Renal pelvis (tissue), 4 donors: ENCODE data around the gene OLA1. TPM values are rescaled to one million over a fixed set of nuclear protein-coding genes. Genes with fewer than 3 reads are reported as not detected.

Source experiments
- DNase-seq: peaks from one replicate; pipeline ENCODE4 v3.0.0-alpha.2; 2013
- polyA plus RNA-seq, 3 donors: library from polyadenylated mRNA; unstranded; fragments of 120-200 nt; gene quantifications; one replicate each; pipeline ENCODE4 v1.2.1, GENCODE V29; 2013; ENCODE audit not compliant: insufficient read length in 3 of 3

The OLA1 gene
- polyA plus RNA-seq, 3 donors = 128 to 149 (median 147) TPM

GRCh38 chr2:174072069-174072468, 176.3 kb downstream of the OLA1 start:
- no peak for DNase-seq

- no peak for DNase-seq
Measured at GRCh38 chr2:174071321-174071720, 177.0 kb downstream of the OLA1 start.

DNA sequence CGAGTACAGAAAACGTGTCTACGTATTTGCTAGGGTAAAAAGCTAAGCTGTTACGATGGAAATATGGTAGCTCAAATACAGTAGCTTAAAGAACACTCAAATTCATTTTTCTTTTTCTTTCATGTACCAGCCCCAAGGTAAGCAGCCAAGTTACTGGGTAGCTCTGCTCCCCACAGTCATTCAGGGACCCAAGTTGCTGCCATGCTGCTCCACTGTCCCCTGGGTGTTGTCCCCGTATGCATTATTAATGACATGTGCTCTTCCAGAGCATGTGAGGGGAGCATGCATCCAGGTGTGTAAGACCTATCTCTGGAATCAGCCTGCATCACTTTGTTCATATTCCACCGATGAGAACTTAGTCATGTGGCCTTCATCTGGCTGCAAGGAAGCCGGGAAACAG, 178.1 kb downstream of the OLA1 start:
- no peak for DNase-seq

- no peak for DNase-seq
Measured at GRCh38 chr2:174067815-174068214, 180.5 kb downstream of the OLA1 start.

DNA sequence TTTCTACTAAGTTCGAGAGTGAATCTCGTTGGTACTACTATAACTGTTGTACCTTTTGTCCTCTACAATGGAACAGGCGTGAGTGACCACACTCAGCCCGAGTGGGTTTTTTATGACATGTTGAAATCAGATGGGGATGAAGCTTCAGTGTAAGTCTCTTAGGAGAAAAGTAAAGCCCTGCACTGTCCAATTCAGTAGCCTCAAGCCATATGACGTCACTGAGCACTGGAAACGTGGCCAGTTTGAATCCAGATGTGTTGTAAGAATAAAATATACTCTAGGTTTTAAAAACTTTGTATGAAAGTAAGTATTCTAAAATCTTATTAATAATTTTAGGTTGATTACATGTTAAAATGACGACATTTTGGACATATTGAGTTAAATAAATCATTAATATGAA, 181.5 kb downstream of the OLA1 start:
- no peak for DNase-seq

- no peak for DNase-seq
Measured at GRCh38 chr2:174063492-174064092, 184.7 kb downstream of the OLA1 start.

DNA sequence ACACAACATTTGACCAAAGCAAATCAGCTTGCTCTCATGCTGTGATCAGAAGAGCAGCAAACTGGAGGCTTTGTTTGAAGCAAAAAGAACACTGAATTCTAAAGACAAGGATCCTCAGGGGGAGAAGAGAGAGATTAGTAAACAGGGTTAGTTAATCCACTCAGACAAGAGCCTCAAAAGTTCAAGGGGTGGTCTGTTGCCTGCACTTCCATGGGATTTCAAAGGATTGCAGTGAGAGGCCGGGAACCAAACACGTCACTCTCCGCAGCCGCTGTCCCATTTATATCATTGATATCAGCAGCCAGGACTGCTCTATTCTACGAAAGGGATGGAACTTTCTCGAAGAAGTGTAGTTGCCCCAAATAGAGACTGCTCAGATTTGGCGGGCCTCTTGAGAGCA, 185.4 kb downstream of the OLA1 start:
- DNase-seq = no peak

GRCh38 chr2:174059884-174060244, 188.5 kb downstream of the OLA1 start:
- DNase-seq = no peak

- DNase-seq = no peak
Measured at GRCh38 chr2:174059178-174059883, 189.0 kb downstream of the OLA1 start.

DNA sequence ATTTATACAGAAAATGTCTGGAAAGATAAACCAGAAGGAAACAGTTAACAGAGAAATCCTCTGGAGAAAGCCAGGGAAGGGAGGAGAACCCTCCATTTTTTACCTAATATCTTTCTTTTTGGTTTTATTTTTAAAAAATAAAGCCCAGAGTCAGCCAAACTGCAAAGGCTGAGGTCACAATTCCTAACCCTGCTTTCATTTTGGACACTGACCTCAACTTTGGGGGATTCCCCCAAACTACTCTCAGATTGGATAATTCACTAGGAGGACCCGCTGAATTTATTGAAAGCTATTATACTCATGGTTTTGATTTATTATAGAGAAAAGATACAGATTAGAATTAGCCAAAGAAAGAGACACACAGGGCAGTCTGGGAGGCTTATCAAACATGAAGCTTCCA, 189.9 kb downstream of the OLA1 start:
- no peak for DNase-seq

GRCh38 chr2:174058026-174058425, 190.3 kb downstream of the OLA1 start:
- no peak for DNase-seq

GRCh38 chr2:174054926-174055325, 193.4 kb downstream of the OLA1 start:
- no peak for DNase-seq

GRCh38 chr2:174053355-174054151, 194.8 kb downstream of the OLA1 start:
- DNase-seq = no peak

- DNase-seq = no peak
Measured at GRCh38 chr2:174052584-174052976, 195.8 kb downstream of the OLA1 start.

GRCh38 chr2:174051741-174052583, 196.4 kb downstream of the OLA1 start:
- DNase-seq = no peak

- DNase-seq = no peak
Measured at GRCh38 chr2:174051068-174051467, 197.3 kb downstream of the OLA1 start.

DNA sequence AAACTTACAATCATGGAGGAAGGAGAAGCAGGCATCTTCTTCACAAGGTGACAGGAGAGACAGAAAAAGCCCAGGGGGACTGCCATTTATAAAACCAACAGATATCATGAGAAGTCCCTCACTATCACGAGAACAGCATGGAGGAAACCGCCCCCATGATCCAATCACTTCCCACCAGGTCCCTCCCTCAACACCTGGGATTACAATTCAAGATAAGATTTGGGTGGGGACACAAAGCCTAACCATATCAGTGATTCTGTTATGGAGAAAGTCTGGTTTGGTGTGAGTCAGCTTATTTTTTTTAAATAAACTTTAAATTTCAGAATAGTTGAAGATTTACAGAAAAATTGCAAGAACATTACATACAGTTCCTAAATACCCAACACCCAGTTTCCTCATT, 198.4 kb downstream of the OLA1 start:
- DNase-seq = no peak

- DNase-seq = no peak
Measured at GRCh38 chr2:174048243-174048642, 200.1 kb downstream of the OLA1 start.

DNA sequence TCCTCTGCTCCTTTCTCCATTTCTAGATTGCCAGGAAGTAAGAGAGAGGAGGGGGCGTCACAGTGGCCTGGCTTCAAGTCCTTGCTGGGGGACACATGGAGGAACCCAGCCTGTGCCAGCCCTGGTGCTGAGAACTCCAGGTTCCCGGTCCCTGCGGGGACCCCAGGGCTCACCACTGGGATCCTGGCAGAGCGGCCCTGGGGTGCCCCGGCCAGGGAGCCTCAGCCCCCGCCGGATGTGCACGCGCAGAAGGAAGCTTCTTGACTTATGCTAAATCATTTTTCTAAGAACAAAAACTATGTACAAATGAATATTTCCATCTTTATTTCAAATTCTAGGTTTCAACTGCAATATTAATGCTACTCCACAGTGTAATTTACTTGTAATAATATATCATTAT, 200.6 kb downstream of the OLA1 start:
- no peak for DNase-seq

DNA sequence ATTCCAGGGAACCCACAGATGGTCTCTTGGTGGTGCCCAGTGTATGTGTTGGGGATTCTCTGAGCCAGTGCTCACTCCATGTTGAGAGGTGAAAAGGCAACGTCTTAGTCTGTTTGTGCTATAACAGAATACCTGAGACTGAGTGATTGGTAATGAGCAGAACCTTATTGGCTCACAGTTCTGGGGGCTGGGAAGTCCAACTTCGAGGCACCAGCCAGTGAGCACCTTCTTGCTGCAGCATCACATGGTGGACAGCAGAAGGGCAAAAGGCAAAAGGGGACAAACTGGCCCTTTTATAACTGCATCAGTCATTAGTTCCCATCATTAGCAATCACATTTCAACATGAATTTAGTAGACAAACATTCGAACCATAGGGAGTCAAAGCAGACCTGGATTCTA, 202.2 kb downstream of the OLA1 start:
- DNase-seq = no peak

- no peak for DNase-seq
Measured at GRCh38 chr2:174044556-174044955, 203.8 kb downstream of the OLA1 start.

DNA sequence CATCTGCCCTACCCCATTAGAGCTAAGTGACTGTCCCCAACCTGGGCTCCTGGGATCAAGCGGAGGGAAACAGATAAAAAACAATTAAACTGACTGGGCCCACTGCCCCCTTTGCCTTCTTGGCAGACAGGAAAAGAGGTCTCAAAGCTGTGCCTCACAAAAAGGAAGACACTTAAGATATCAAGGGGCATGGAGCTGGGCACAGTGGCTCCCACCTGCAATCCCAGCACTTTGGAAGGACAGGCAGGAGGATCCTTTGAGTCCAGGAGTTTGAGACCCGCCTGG, 208.0 kb downstream of the OLA1 start:
- no peak for DNase-seq
